ENCODE data around the gene CARNS1.

GRCh38 chr11:67375320-67376055, 40.0 kb upstream of the CARNS1 start:
- TF ChIP-seq CTCF (conservative IDR thresholded peaks at IDR 0.05; ENCODE audit: low read length), result no peak
- TF ChIP-seq EZH2phosphoT487 (IDR thresholded peaks at IDR 0.05; ENCODE audit: borderline replicate concordance), result no peak

All from Loucy (cell line).